ENCODE measurements around the gene TOR1B.

GRCh38 chr9:129761901-129762369, 41.0 kb upstream of the TOR1B start:
- TF ChIP-seq ZNF274 (IDR thresholded peaks at IDR 0.05; ENCODE audit: low read depth, low read length), result no peak
- no peak for TF ChIP-seq SIN3A (IDR thresholded peaks at IDR 0.05; ENCODE audit: low read depth)
- no peak for TF ChIP-seq CTCF (IDR thresholded peaks at IDR 0.05 in 2 of 3, conservative IDR thresholded peaks at IDR 0.05 in 1 of 3; ENCODE audit: borderline replicate concordance in 1 of 3, insufficient read depth in 1 of 3, low read depth in 2 of 3, low read length in 2 of 3)
- no peak for TF ChIP-seq YY1 (IDR thresholded peaks at IDR 0.05; ENCODE audit: extremely low read depth, insufficient replicate concordance, low read depth, low read length)
- TF ChIP-seq EGR1 (IDR thresholded peaks at IDR 0.05; ENCODE audit: low read depth), result no peak
- TF ChIP-seq POLR2A (IDR thresholded peaks at IDR 0.05; ENCODE audit: borderline replicate concordance, extremely low read depth, insufficient read depth, insufficient read length), result no peak
- TF ChIP-seq TCF7L2 (IDR thresholded peaks at IDR 0.05; ENCODE audit: borderline replicate concordance, extremely low read depth, insufficient read depth, insufficient read length), result no peak
- TF ChIP-seq POLR2AphosphoS5 (IDR thresholded peaks at IDR 0.05; ENCODE audit: low read depth, low read length), result no peak
- no peak for TF ChIP-seq RAD21 (IDR thresholded peaks at IDR 0.05; ENCODE audit: low read depth)
- no peak for TF ChIP-seq EZH2 (IDR thresholded peaks at IDR 0.05)
- TF ChIP-seq SRF (IDR thresholded peaks at IDR 0.05; ENCODE audit: low read depth), result no peak
